ENCODE measurements around the gene ACSL6.

DNA sequence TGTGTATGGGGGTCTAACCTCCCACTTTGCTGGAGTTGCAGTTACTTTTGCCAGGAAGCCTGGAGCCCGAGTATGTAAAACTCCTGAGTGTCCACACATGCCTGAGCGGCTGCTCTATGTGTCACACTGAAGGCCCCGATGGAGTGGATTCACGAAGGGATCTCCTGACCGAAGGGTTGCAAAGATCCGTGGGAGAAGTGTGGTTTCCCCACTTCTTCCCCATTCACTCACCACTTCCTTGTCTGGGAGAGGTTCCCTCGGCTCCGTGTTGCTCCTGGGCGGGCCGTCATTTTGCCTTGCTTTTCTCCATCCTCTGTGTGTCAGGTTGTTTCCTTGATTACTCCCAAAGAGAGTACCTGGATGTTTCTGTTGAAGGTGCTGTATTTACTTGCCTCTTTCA lies 32.7 kb upstream of the ACSL6 start:
- no peak for TF ChIP-seq TAF1 (IDR thresholded peaks at IDR 0.05; ENCODE audit: borderline replicate concordance, low read depth, low read length)
- TF ChIP-seq, protein P1, sequence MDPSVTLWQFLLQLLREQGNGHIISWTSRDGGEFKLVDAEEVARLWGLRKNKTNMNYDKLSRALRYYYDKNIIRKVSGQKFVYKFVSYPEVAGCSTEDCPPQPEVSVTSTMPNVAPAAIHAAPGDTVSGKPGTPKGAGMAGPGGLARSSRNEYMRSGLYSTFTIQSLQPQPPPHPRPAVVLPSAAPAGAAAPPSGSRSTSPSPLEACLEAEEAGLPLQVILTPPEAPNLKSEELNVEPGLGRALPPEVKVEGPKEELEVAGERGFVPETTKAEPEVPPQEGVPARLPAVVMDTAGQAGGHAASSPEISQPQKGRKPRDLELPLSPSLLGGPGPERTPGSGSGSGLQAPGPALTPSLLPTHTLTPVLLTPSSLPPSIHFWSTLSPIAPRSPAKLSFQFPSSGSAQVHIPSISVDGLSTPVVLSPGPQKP (IDR thresholded peaks at IDR 0.05; ENCODE audit: low read depth, low read length): no peak
- TF ChIP-seq CTCF (IDR thresholded peaks at IDR 0.05 in 2 of 3, conservative IDR thresholded peaks at IDR 0.05 in 1 of 3; ENCODE audit: control insufficient read depth in 2 of 3, extremely low read depth in 1 of 3, insufficient read depth in 1 of 3, low read depth in 3 of 3, low read length in 3 of 3): no peak
- TF ChIP-seq, protein P2, sequence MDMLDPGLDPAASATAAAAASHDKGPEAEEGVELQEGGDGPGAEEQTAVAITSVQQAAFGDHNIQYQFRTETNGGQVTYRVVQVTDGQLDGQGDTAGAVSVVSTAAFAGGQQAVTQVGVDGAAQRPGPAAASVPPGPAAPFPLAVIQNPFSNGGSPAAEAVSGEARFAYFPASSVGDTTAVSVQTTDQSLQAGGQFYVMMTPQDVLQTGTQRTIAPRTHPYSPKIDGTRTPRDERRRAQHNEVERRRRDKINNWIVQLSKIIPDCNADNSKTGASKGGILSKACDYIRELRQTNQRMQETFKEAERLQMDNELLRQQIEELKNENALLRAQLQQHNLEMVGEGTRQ (IDR thresholded peaks at IDR 0.05; ENCODE audit: borderline replicate concordance, low read depth, low read length): no peak
- TF ChIP-seq FOXM1 (IDR thresholded peaks at IDR 0.05; ENCODE audit: low read depth, low read length): no peak
- TF ChIP-seq NFXL1 (IDR thresholded peaks at IDR 0.05; ENCODE audit: borderline replicate concordance): no peak
- TF ChIP-seq JUNB (IDR thresholded peaks at IDR 0.05): no peak
- TF ChIP-seq, protein P3, sequence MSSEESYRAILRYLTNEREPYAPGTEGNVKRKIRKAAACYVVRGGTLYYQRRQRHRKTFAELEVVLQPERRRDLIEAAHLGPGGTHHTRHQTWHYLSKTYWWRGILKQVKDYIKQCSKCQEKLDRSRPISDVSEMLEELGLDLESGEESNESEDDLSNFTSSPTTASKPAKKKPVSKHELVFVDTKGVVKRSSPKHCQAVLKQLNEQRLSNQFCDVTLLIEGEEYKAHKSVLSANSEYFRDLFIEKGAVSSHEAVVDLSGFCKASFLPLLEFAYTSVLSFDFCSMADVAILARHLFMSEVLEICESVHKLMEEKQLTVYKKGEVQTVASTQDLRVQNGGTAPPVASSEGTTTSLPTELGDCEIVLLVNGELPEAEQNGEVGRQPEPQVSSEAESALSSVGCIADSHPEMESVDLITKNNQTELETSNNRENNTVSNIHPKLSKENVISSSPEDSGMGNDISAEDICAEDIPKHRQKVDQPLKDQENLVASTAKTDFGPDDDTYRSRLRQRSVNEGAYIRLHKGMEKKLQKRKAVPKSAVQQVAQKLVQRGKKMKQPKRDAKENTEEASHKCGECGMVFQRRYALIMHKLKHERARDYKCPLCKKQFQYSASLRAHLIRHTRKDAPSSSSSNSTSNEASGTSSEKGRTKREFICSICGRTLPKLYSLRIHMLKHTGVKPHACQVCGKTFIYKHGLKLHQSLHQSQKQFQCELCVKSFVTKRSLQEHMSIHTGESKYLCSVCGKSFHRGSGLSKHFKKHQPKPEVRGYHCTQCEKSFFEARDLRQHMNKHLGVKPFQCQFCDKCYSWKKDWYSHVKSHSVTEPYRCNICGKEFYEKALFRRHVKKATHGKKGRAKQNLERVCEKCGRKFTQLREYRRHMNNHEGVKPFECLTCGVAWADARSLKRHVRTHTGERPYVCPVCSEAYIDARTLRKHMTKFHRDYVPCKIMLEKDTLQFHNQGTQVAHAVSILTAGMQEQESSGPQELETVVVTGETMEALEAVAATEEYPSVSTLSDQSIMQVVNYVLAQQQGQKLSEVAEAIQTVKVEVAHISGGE (CRISPR knock-in tag; IDR thresholded peaks at IDR 0.05): no peak
- TF ChIP-seq NRF1 (conservative IDR thresholded peaks at IDR 0.05; ENCODE audit: low read depth, low read length): no peak
- TF ChIP-seq, protein P4, sequence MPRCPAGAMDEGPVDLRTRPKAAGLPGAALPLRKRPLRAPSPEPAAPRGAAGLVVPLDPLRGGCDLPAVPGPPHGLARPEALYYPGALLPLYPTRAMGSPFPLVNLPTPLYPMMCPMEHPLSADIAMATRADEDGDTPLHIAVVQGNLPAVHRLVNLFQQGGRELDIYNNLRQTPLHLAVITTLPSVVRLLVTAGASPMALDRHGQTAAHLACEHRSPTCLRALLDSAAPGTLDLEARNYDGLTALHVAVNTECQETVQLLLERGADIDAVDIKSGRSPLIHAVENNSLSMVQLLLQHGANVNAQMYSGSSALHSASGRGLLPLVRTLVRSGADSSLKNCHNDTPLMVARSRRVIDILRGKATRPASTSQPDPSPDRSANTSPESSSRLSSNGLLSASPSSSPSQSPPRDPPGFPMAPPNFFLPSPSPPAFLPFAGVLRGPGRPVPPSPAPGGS (IDR thresholded peaks at IDR 0.05; ENCODE audit: borderline replicate concordance, insufficient read depth, low read depth, low read length, poor library complexity, severe bottlenecking): no peak
